Esophagus squamous epithelium (tissue), 4 donors: ENCODE results near the gene DPH1.

Experiments used
- CTCF ChIP-seq, 6 experiments: fragments of 450-650 bp in 4 of 6; fragments of 200-600 bp in 2 of 6; sonication (generic) in 2 of 6; IDR thresholded peaks; one replicate each; pipeline ENCODE4 v1.5.1; 2016 to 2019; ENCODE audit warnings: antibody characterized with exemption in 6 of 6, mild to moderate bottlenecking in 4 of 6, moderate library complexity in 4 of 6
- POLR2A ChIP-seq, 4 donors: fragments of 450-650 bp; IDR thresholded peaks; one replicate each; pipeline ENCODE4 v1.6.1; 2017; ENCODE audit warnings: antibody characterized with exemption in 4 of 4, mild to moderate bottlenecking in 4 of 4, moderate library complexity in 3 of 4

GRCh38 chr17:2035541-2036488, 5.9 kb downstream of the DPH1 start:
- no peak for TF ChIP-seq CTCF (IDR thresholded peaks at IDR 0.05)
- TF ChIP-seq POLR2A (IDR thresholded peaks at IDR 0.05), result no peak
